CD4-positive, alpha-beta T cell treated with Interferon gamma for 1 hour (primary cell): ENCODE measurements around the gene YOD1.
"Not testable (repeated sequence)": the region's sequence is repeated elsewhere in the genome, so short reads cannot be mapped to it uniquely, and the experiment has no call there.

ENCODE experiments used
- DNase-seq: peaks from one replicate; pipeline ENCODE4 v3.0.0-alpha.2; 2020

YOD1 gene

DNA sequence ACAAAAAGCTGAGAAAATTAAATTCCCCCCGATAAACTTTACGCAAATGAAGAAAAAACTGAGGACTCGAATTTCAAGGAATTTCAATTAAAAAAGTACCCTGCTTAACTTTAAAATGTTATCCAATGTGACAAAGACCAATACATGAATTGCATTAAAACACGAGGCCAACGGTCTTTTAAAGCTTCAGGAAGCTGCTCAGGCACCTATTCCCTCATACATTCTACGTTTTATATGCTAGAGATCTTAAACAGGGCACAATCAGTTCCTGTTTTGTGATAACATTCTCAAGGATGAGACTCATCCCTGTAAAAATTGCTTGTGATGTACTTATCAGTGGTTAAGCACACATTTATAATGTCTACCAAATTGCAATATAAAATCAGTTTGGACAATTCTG is 3.0 kb downstream of the YOD1 start:
- DNase-seq = no peak

DNA sequence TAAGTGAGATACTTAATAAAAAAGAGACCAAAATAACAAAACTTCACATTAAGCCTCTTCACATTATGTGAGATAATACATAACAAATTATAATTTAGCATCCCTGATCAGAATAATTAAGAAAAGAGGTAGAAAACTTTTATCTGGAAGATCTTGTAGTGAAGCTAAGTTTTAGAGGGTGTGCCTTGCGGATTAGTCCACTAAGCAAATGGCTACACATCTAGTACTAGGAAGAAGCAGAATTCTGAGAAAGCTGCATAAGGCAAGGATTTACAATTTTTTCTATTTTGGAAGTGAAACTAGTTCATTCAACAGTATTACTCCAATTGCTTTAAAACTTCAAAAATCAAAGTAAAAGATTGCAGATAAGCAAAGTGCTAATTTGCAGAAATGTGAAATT is 3.5 kb downstream of the YOD1 start:
- DNase-seq = no peak

DNA sequence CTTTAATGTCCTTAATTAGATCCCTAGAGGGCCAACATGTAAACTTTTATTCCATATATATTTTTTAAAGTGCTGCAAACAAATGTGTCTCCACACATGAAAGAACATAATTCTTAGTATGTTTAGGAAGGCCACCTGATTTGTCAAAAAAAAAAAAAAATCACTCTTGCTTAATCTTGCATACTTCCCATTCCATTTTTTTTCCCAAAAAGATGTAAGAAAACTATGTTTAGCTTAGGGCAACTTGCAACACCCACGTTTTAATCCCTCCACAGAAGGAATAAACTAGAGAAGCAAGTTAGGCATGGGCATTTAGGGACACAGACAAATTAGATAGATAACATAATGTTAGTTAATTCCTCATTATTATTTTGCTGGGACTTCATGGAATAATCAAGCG is 5.6 kb downstream of the YOD1 start:
- DNase-seq = no peak

DNA sequence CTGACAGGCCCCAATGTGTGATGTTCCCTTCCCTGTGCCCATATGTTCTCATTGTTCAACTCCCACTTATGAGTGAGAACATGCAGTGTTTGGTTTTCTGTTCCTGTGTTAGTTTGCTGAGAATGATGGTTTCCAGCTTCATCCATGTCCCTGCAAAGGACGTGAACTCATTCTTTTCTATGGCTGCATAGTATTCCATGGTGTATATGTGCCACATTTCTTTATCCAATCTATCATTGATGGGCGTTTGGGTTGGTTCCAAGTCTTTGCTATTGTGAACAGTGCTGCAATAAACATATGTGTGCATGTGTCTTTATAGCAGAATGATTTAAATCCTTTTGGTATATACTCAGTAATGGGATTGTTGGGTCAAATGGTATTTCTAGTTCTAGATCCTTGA is 9.6 kb downstream of the YOD1 start:
- not testable (repeated sequence) for DNase-seq

DNA sequence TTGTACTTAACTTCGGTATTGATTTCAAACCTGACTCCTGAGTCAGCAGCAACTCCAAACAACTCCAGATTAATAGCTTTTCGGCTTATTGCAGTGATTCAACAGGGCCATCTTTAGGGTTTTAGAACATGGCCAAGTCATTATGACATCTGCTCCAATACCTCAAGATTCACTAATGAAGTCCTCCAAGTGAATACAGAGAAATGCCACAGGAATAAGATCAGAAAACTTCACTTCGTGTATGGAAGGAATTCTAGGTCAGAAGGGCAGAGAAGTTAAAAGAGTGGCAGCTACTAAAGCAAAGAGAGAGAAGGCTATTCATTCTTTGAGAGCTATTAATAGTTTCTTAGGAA is 10.9 kb downstream of the YOD1 start:
- DNase-seq = no peak

DNA sequence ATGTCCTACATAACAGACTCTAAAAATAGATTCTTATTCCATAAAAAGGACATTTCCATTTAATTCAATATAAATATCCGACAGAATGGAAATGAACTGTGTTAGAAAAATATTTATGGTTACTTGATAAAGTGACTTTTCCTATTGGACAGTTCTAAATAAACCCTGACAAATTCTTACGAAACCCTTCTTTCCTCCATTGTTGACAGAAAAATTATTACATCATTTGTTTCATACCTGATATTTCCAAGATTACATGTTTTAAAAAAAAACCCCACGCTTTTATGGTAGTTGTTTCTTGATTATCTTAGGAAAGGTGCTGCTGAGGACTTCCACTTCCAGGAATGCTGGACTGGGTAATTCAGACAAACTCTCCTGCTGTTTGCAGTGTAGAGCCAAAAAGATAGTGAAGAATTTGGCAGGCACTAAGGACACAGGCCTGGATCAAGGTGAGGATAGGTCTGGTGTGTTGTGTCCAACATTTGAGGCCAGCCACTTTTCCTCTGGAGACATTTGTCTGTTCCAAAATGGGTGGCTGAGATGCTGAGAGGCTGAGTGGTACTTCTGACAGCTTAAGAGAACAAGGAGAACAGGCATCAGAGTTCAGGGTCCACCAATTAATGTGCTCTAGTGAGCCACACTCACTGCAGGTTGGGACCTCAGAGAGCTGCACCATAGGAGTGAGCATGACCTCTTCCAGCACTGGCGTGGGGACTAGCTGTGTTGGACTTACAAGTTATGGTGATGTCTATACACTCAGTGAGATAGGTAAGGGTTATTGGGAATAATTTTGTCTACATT is 11.4 kb downstream of the YOD1 start:
- no peak for DNase-seq

DNA sequence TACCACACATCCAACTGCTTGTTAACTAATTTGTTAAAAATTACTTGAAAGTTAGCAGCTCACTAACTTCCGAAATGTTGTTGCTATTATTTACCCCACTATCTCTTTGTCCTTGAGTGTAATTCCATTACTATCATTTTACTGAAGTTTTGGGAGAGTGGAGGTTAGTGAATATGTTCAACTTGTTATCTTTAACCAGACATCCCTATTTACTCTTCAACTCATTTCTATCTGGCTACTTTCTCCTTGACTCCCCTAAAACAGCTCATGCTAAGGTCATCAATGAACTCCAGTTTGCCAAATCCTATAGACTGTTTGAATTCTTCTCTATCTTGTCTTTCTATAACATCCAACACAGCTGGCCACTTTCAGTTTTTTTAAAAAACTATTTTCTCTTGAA is 14.1 kb downstream of the YOD1 start:
- no peak for DNase-seq

DNA sequence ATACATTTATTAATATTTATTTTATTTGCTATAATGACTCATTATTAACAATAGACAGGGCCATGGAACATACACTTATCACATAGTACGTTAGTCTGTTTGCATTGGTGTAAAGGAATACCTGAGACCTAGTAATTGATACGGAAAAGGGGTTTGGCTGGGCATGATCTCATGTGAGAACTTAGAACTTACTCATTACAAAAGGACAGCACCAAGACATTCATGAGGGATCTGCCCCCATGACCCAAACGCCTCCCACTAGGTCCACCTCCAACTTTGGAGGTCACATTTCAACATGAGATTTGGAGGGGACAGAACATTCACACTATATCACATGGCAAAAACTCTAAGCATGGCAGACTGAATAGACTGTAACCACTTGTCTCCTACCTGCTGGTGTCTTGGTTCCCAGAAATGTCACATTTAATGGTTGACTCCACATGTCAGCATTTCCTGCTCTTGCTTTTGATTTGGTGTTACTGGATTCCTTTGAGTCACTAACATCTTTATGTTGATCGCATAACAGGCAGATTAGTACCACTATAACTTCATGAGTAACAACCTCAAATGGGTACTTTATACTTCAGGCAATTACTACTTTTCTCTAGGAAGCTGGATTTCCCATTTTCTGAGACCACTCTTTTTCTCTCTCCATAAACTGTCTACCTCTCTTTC is 15.0 kb downstream of the YOD1 start:
- DNase-seq = no peak

DNA sequence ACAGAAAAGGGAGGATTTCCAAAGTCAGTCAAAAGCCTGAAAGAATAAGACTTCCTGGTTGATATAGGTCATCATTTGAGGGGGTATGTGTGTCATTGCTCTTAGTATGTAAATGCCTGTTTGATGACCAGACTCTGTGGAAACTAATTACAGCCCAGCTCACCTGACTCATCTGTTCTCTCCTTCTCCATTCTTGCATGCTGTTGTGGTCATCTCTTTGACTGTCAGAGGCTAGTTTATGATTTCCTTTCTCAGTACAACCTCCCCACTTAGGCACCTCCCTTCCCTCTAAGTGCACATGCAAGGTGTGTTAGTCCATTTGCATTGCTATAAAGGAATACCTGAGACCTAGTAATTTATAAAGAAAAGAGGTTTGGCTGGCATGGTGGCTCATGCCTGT is 16.0 kb downstream of the YOD1 start:
- no peak for DNase-seq

DNA sequence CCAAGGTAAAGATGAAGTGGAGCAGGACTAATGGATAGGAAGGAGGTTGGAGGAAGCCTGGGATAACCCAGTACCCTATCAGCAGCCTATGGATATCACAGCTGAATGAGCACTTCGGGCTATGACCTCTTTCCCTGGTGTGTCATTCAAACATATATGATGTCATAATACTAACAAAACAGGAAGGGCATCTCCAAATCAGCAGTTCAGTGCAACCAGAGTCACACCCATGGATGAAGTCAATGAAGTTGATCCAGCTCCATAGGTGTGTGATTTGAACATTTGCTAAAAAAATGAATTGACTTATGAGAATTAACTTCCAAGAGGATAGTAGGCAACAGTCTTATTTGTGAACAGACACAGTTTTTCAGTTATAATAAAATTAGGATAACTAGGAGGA is 16.8 kb downstream of the YOD1 start:
- DNase-seq = no peak

DNA sequence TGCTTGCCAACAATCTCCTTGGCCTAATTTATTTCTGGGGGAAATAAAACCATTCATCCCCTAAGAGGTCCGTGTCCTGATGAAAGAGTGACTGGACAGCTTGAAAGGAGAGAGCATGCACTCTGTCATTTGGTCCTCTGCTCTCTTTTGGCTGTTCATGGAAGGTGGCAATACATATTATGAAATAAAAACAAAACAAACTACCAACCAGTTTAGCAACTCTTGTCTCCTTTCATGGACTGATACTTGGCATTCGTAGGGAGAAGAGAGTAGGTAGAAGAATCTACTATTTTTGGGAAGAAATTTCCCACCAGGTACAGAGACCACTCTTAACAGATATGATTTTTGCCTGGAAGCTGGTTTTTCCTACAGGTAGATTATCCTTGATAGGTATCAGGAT is 17.7 kb downstream of the YOD1 start:
- no peak for DNase-seq

DNA sequence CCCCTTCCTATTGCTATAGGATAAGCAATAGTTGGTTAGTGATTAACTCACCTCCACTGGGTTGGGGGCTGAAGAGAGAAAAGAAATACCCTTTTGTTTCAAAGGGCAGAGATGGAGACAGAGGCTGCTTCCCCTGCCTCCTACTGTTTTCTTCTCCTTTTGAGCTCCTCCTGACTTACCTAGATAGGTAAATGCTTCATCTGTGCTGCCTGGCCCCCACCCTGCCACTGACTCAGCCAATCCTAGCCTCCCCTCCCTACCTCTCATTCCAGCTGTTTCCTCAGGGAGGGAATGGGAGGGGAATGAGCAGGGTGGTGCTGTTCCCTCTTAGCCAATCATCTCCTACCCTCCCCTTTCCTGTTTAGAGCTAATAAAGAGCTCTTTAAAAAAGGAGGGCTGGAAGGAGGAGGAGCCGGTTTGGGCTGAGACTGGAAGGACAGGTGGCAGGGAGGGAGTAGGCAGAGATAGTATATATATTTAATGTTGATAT is 18.4 kb downstream of the YOD1 start, which contains the start of gene C1orf116:
Gene C1orf116 (minus strand): TSS at position 229 of the 490 bp plus-strand sequence. CDS start 5,158 bp downstream, outside the sequence.
- no peak for DNase-seq

DNA sequence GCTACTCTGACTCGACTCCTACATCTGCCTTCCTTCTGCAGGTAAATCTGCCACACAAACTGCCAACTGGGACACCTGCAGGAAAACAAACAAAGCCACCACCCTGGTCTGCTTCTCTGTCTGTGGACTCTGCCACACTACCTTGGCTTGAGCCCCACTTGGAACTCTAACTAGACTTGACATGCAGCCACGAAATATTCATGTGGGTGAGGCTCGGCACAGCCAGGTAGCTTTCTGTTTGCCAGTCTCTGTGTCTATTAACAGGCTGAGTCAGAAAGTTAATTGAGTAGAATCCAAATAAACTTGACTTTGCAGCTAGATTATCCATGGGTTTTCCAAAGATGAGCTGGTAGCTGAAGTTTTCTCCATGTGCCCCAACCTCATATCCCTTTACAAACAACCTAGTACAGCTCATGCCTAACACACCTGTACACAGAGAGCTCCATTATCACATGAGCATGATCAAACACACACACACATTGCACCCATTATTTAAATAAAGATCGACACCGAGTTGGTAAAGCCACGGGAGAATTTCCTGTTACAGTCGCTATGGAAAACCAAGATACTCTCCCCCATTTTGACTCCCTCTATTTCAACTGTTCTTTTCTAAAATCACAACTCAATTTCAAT is 19.3 kb downstream of the YOD1 start:
- DNase-seq = no peak

DNA sequence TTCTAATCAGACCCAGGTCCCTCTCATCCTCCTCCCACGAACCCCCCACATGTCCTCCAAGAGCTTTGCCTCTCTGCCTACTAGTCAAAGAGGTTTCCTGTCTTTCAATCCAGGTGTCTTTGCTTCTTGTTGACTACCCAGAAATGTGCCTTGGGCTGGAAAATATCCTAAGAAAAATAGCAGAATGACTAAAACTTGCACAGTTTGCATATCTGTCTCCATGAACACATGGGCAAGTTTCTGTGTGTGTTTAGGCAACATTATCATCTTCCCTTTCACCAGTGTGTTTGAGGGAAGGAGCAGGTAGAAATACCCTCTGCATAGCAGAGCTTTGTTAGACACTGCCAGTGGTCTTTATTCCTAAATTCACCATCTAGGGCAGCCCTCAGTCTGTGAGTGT is 20.0 kb downstream of the YOD1 start:
- no peak for DNase-seq

DNA sequence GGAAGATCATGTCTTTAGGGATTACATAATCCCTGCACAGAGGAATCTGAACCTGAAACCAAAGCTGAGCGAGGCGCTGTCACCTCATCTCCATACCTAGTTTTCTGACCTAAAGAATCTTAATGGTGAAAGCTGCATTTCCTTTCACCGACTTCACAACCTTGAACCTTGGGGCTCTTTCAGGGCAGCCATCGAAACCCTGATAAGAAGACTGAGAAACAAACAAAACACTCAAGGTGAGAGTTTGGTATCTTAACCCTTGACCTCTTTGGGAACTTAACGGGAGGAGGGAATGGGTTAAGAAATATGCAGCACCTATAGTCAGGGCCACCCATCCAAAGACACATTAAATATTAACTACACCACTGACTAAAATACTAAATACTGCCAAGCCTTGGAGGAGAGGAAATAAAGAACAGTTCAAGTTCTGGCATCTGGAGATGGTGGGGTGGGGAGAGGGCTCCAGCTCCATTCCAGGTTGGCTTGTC is 20.4 kb downstream of the YOD1 start:
- no peak for DNase-seq

DNA sequence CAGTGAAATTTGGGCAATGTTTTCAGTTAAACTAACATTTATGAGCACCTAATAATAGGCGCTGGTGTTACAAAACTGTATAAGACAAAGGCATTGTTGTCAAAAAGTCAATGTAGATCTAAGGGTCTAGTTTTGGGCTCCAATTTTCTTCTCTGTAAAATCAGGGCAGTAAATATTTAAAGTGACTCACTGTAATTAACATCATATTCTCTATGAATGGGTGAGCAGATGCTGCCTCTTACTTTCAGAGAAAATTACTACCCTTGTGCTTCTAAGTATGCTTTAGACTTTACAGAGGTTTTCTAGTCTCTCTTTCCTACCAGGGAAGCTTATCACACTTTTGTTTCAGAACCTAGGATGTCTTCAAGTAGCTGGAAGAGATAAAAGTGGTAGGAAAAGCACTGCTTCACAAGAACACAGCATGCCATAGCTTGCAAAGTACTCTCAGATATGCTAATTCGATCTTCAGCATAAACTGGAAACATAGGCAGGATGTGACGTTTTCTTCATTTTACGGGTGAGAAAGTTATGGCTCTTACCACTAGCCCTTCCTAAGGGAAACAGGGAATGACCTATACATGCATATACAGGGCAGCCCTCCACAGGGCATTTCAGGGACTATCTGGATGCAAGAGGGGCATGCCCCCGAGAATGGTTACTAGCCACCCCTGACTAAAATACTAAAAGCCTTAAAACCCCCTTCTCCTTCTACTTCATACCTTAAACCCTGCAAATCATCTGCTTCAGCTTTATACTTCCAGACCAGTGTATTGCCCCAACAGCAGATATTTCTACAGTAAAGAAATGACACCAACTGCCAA is 21.1 kb downstream of the YOD1 start:
- no peak for DNase-seq

DNA sequence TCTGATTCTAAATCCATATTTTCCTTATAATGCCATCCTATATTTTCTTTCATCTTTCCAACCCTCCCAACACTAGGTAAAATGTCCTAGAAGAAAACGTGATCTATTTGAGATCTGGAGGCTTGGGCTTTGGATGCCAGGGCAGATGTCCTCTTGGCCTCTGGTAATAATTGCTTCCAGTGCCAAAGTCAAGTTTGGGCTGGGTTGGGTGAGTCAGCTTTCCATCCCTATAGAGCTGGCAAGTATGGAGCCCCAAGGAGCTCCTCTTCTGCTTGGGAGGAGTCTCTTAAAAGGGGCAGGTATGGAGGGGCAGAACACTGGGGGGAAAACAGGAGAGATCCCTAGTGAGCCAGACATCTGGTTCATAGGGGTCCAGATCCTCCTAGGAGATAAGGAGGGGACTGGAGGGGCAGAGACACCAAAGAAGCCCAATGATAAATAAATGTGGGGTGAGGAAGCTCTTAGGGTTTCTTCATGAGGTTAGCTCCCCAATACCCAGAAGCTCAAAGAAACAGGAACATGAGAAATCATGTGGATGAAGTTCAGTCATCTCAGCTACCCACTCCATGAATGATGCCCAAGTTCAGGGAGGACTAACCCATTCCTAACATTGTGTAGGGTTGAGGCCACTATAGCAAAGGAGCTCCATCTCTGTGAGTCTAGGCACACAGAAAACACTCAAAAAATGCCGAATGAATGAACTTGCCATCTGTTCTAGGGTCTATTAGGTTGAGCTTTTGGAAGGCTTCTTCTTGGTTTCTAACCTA is 21.9 kb downstream of the YOD1 start:
- no peak for DNase-seq

DNA sequence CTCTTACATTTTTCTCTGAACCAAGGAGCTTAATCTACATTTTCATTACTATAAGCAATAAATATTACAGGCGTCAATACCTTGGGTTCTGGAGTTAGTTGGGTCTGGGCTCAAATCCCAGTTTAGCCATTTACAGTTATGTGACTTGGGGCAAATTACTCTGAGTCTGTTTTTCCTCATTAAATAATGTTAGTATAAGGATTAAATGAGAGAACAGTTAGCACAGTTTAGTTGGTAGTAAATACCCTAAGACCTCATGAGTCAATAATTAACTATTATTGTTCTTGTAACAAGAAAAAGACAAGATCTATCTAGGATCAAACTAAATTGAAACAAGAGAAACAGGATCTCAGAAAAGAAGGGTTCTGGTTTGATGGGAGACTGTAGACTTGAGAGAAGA is 23.1 kb downstream of the YOD1 start:
- no peak for DNase-seq

DNA sequence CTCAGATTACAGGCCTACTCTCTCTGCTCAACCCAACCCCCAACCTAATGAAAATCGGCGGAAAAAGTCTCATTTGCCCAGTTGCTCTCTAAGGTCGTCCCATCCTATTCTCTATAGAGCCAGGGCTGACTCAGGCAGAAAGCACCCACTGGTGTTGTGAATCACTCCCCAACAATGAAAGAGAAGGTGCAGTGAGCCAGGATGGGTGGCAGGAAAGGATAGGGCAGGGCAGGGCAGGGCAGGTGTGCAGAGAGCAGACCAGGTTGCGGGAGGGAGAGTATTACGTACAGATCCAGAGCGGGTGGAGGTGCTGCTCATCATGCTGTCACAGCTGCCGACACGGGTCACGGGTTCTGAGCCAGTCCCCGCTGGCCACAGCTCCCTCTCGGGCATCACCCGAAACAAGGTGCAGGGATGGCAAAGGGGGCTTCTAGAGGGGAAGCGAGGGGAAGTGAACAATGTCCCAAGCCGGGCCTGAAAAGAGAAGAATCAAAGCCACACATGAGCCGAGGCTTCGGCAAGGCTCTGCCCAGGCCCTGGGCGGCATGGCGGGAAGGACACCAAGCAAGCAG is 23.7 kb downstream of the YOD1 start:
- no peak for DNase-seq

DNA sequence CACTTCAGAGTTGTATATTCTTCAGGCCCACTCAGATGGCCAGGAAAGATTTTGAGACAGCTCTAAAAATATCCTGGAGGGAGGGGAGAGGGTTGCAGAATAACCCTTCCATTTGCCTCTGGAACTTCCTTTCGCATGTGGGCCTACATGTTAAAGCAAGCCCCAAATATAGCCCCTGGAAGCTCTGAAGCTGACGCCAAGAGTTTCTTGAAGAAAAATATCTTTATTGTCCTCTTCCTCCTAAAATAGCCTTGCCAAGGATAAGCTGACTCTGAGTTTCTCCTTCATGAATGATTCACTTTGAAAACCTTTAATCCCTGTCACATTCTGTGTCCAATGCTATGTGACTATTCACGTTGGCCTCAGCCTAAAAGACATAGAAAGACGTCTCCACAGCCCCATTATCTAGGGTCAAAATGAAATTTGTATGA is 24.9 kb downstream of the YOD1 start:
- no peak for DNase-seq

DNA sequence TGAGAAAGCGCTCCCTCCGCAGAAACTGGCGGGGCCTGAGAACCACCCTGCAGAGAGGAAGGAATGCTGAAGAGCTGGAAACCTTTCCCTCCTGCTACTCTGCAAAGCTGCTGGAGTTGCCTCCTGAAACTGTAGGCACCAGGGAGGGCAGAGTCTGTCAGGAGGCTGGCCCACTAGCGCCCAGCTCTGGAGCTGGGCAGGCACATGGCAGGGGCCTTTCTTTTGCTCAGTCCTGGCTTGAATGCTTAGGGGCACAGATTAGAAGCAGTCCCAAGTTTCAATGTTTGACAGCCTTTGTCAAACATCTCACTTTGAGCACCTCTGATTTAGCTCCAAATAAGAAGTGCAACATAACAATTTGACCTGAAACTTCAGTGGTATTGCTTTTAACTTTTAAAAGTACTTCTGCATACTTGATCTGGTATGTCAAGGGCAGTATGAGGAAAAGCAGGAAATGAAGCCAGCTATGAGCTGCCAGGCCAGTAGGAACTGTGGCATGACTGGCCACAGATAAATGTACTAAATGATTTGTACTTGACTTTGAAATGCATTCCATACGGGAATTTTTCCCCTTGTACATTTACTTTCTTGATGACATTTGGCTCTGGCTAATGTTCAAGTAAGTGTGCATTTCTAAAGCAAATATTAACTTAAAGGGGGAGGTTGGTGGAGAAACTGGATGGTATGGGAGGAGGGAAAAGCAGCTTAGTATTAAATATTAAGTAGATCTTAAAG is 25.7 kb downstream of the YOD1 start:
- no peak for DNase-seq
